ENCODE results near the gene SUPT7L.

The SUPT7L gene

GRCh38 chr2:27683390-27684071 lies 20.1 kb upstream of the SUPT7L start:
- DNase-seq, result peak; percentile 94 to 97

GRCh38 chr2:27682334-27682771 lies 18.9 kb upstream of the SUPT7L start:
- peak; percentile 52 to 60 for DNase-seq

DNA sequence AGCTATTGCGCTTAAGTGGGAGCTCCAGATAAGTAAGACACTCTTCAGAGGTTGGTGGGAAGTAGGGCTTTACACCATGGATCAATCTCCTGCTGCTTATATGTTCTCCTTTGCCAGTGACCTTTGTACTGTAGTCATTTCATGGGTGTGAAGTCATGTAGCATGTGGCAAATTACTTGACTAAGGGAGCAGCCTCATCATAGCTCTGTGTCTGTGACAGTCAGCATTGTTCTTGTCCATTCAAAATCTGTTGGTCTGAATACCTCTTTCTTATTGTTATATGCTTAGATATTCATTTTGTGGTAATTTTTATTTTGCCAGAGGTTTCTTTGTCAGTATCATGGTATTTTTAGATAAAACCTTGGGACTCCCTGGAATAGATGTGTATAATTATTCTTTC lies 18.4 kb upstream of the SUPT7L start:
- peak; percentile 50 to 66 for DNase-seq

GRCh38 chr2:27680571-27680970 lies 17.2 kb upstream of the SUPT7L start:
- no peak for DNase-seq

DNA sequence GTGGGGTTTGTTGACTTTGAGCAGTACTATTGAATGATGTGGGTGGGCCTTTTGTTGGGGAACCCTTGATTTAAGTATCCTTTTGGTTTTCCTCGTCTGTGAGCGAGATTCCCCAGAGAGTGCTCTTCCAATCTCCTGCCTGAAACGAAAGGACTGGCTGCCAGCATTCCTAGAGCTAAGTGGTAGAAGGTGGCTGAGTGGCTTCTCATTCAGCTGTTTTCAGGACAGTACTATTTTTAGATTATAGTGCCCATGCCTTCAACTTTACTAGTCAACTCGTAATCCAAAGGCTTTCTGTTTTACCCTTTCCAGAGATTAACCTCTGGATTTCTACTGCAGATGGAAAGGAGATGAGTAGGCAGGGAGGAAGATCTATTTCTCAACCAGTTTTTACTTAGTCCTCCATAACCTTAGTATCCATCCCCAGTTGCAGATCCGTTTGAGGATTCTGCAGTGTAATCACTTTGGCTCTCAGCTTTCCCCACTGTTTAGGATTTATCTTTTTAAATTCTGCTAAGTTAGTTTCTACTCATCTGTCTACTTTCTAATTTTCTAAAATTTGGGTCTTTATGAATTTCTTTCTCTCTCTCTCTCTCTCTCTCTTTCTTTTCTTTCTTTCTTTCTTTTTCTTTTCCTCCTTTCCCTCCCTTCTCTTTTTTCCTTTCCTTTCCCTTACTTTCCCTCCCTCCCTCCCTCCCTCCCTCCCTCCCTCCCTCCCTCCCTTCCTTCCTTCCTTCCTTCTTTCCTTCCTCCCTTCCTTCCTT lies 9.5 kb upstream of the SUPT7L start:
- no peak for DNase-seq

GRCh38 chr2:27671235-27671634 lies 7.8 kb upstream of the SUPT7L start:
- no peak for DNase-seq

- DNase-seq, result peak; percentile 12 to 43
These were observed 4.0 kb upstream of the SUPT7L start for GRCh38 chr2:27667446-27667845.

DNA sequence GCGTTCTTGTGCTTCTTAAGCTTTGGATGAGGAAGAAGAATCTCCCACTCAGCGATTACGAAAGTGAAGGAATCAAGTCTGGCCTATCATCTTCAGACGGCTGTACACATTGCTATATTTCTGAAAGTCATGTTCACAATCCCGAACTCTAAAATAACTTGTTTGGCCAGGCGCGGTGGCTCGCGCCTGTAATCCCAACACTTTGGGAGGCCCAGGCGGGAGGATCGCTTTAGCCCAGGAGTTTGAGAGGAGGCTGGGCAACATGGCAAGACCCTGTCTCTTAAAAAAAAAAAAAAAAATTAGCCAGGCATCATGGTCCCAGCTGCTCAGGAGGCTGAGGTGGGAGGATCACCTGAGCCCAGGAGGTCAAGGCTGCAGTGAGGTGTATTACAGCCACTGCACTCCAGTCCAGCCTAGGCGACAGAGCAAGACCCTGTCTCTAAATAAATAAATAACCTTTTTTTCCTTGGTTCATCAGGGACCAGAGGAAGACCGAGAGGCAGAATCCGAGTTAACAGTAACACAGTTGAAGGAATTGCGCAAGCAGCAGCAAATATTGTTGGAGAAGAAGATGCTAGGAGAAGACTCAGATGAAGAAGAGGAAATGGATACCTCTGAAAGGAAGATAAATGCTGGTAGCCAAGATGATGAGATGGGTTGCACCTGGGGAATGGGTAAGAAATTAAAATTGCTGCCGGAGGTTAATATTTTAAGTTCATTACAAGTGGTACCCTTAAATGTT lies 1.4 kb upstream of the SUPT7L start:
- DNase-seq, result peak; percentile 42 to 52

DNA sequence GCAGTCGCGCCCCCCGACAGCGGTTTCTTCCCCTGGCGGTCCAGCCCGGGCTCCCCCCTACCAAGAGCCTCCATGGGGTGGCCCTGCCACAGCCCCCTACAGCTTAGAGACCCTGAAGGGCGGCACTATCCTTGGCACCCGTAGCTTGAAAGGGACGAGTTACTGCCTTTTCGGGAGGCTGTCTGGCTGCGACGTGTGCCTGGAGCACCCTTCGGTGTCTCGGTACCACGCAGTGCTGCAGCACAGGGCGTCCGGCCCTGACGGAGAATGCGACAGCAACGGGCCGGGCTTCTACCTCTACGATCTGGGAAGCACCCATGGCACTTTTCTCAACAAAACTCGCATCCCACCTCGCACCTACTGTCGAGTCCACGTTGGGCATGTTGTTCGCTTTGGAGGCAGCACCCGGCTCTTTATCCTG lies 750 bp upstream of the SUPT7L start:
- peak in 1 of 2 donors; percentile 13 for DNase-seq

DNA sequence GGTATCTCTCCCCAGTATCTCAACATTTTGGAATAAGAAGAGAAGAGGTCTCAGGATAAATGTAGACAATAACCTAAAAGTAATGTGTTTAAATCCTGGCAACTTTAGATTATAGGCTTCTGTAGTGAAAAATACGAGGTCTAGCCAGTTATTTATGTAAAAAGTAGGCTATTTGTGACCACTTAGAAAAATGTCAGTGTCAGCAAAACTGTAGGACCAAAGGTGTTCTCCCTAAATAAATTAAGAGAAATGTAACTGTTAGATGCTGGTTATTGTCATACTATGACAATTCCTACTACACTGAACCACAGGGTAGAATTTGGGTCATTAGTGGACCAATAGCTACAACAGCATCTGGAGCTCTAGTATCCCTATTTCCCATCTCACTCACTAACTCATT lies 2.0 kb downstream of the SUPT7L start:
- no peak for DNase-seq

- DNase-seq, result no peak
These were observed 8.1 kb downstream of the SUPT7L start for GRCh38 chr2:27655155-27655951.

DNA sequence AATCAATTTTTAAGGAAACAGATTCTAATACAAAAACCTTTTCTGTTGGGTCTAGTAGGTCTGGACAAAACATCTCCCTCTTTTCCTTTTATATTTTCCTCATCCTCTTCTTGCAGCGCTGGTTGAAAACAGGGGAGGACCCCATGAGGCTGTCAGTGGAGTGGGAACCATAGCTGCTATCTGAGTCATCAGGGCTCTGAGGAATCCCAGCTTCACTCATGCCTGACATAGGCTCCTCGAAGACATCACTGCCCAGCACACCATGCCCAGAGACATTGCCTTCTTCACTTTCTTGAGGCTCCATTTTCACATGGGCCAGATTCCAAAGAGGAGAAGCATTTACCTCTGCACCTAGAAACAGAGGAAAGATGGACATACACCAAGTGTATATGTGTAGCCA lies 10.0 kb downstream of the SUPT7L start:
- DNase-seq, result no peak

- no peak for DNase-seq
These were observed 10.6 kb downstream of the SUPT7L start for GRCh38 chr2:27652790-27653189.

GRCh38 chr2:27652341-27652740 lies 11.1 kb downstream of the SUPT7L start:
- no peak for DNase-seq

GRCh38 chr2:27651056-27651455 lies 12.4 kb downstream of the SUPT7L start:
- DNase-seq, result no peak

- no peak for DNase-seq
These were observed 15.7 kb downstream of the SUPT7L start for GRCh38 chr2:27647737-27648136.

DNA sequence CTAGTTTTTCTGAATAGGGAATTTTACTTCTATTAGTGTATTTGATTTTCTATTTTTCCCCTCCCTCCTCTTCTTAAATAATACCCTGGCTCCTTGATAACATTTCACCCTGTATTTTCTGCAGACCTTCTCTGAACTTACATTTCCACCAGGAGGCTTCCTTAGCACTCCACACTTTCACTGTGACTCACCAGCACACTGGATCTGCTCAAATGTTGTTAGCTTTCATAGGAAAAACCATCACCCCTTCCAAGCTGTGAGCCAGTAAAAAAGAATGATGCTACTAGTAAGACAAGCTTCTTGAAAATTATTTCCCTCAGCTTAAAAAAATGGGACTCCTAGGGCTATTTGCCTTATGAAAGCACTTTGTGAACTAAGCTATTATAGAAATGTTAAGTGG lies 16.1 kb downstream of the SUPT7L start:
- DNase-seq, result no peak

- DNase-seq, result no peak
These were observed 18.2 kb downstream of the SUPT7L start for GRCh38 chr2:27645197-27645596.

GRCh38 chr2:27640722-27641245 lies 22.6 kb downstream of the SUPT7L start:
- no peak for DNase-seq

DNA sequence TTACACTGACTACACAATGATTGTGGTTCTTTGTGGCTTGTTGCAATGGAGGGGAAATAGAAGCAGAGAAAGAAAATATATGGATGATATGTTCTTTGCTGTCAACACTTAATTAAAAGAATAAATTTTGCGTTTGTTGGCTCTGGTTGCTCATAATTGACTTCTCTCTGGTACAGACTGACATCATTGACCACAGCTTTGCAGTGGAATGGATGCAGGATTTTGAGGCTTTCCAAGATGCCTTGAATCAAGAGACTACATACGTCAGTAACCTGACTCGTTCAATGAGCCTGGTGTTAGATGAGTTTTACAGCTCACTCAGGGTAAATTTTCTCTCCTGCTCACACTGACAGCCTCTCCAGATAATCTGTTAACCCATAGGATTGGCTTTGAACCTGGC lies 24.7 kb downstream of the SUPT7L start:
- no peak for DNase-seq

GRCh38 chr2:27638037-27638637 lies 25.3 kb downstream of the SUPT7L start:
- DNase-seq, result no peak

DNA sequence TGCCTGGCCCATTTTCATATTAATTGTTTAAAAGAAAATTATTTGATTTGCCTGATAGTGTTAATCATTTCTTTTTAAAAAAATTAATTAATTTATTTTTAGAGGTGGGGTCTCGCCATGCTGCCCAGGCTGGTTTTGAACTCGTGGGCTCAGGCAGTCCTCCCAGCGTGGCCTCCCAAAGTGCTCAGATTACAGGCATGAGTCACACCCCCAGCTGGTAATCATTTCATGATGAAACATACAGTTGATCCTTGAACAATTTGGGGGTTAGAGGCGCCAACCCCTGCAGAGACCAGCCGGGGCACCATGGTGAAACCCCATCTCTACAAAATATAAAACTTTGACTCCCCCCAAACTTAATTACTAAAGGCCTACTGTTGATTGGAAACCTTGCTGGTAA lies 26.6 kb downstream of the SUPT7L start:
- no peak for DNase-seq

All from inflammatory macrophage (primary cell).